Epidermal melanocyte (primary cell): ENCODE data around the gene RNASE8.

Source experiments
- DNase-seq: peaks from one replicate; pipeline ENCODE4 v3.0.0; 2011; ENCODE audit warnings: low spot score; ENCODE audit not compliant: insufficient read length

Gene RNASE8

DNA sequence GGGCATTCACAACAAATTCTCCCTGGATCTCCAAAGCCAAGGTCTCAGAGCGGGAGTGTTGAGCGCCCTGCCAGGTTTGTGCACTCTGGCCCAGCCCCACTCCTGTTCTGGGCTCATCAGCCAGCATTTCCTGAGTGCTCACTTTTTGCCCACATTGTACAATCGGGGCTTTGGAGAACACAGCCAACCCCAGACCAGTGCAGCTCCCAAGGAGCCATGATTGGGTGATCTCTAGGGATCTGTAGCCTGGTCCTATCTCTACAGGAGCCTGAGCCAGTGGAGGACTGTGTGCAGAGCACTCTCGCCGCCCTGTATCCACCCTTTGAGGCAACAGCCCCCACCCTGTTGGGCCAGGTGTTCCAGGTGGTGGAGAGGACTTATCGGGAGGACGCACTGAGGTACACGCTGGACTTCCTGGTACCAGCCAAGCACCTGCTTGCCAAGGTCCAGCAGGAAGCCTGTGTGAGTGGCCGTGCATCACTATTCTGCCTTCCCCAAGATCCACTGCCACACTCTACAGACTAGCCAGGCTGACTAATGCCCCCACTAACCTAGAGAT, 15.2 kb downstream of the RNASE8 start:
- DNase-seq = no peak

GRCh38 chr14:21073921-21074320, 16.3 kb downstream of the RNASE8 start:
- no peak for DNase-seq

- no peak for DNase-seq
These were observed 17.0 kb downstream of the RNASE8 start for GRCh38 chr14:21074398-21075272.

GRCh38 chr14:21075719-21076437, 18.3 kb downstream of the RNASE8 start:
- no peak for DNase-seq

GRCh38 chr14:21077672-21078071, 20.1 kb downstream of the RNASE8 start:
- DNase-seq = no peak

GRCh38 chr14:21078287-21078686, 20.7 kb downstream of the RNASE8 start:
- DNase-seq = no peak

GRCh38 chr14:21078726-21079125, 21.1 kb downstream of the RNASE8 start:
- no peak for DNase-seq

DNA sequence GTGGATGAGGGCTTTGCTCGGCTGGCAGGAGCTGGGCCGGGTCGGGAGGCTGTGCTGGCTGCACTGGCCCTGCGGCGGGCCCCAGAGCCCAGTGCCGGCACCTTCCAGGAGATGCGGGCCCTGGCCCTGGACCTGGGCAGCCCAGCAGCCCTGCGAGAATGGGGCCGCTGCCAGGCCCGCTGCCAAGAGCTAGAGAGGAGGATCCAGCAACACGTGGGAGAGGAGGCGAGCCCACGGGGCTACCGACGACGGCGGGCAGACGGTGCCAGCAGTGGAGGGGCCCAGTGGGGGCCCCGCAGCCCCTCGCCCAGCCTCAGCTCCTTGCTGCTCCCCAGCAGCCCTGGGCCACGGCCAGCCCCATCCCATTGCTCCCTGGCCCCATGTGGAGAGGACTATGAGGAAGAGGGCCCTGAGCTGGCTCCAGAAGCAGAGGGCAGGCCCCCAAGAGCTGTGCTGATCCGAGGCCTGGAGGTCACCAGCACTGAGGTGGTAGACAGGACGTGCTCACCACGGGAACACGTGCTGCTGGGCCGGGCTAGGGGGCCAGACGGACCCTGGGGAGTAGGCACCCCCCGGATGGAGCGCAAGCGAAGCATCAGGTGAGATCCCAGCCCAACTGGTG, 24.0 kb downstream of the RNASE8 start:
- no peak for DNase-seq

DNA sequence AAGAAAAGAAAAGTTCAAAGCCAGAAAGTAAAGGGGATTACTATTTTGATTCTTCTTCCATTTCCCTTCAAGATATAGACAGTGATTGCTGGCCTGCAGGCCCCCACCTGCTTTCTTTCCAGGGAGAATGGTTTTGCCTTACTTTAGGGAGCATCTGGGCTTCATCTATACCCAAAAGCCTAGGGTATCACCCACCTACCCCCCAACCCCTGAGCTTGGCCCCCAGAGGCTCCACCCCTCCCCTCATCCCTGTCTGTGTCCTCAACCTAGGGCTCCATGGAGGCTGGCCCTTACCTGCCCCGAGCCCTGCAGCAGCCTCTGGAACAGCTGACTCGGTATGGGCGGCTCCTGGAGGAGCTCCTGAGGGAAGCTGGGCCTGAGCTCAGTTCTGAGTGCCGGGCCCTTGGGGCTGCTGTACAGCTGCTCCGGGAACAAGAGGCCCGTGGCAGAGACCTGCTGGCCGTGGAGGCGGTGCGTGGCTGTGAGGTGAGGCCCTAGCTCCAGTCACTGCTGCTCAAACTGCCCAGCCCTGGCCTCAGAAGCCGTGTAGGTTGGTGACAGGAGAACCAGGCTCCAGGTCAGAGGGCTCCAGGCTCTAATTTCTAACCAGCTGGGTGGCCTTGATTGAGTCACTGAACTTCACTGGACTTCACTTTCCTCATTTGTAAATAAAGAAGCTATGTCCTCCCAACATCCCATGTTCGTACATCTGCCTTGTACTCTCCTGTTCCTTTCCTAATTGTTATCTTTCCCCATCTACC, 26.1 kb downstream of the RNASE8 start:
- no peak for DNase-seq

- no peak for DNase-seq
These were observed 26.8 kb downstream of the RNASE8 start for GRCh38 chr14:21084396-21084795.

- no peak for DNase-seq
These were observed 27.6 kb downstream of the RNASE8 start for GRCh38 chr14:21084998-21085853.

- no peak for DNase-seq
These were observed 29.3 kb downstream of the RNASE8 start for GRCh38 chr14:21086908-21087293.

DNA sequence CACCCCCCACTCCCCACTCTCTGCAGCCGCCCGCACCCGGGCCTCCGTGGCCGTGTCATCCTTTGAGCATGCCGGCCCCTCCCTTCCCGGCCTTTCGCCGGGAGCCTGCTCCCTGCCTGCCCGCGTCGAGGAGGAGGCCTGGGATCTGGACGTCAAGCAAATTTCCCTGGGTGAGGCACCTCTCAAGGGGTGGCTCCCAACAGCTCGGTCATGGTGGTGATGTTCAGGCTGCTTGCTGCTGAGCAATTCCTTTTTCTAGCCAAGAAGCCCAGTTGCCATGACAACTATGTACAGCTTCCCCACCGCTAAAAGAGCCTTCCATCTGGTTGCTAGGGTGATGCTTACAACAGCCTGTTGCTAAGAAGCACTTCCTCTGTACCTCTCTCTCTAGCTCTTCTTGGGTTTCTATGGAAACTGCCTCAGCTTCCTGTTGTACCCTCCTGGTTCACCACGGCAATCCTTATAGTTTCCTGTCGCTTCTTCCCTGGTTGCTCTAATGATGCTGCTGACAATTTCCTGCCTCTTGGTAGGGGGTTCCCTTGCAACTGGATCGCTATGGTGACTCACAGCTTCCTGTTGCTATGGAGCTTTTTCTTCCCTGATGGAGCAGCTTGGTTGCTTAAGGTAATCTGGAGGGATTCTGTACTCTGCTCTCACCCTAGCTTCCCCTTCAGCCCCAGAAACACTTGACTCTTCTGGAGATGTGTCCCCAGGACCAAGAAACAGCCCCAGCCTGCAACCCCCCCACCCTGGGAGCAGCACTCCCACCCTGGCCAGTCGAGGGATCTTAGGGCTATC, 29.9 kb downstream of the RNASE8 start:
- no peak for DNase-seq

DNA sequence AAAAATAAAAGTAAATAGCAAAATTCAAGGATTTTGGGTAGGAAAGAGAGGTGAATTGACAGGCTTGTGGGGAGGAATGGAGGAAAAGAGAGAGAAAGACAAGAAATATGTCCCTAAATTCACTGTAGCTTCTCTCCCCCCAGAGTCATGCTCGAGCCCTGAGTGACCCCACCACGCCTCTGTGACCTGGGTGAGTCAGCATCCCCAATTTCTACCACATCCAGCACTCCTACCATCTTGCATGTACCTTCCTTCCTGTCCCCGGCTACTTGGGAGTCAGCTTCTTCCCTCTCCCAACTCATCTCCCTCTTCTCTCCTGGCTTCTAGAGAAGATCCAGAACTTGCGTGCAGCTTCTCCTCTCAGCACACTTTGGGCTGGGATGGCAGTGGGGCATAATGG, 31.1 kb downstream of the RNASE8 start:
- DNase-seq = no peak

DNA sequence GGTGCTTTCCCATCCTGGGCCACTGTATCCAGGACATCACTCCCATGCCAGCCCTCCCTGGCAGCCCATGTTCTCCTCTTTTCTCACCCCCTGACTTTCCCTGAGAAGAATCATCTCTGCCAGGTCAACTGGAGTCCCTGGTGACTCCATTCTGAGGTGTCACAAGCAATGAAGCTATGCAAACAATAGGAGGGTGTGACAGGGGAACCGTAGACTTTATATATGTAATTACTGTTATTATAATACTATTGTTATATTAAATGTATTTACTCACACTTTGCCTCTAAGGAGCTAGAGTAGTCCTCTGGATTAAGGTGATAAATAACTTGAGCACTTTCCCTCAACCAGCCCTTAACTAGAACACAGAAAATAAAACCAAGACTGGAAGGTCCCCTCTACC, 31.6 kb downstream of the RNASE8 start:
- DNase-seq = no peak

DNA sequence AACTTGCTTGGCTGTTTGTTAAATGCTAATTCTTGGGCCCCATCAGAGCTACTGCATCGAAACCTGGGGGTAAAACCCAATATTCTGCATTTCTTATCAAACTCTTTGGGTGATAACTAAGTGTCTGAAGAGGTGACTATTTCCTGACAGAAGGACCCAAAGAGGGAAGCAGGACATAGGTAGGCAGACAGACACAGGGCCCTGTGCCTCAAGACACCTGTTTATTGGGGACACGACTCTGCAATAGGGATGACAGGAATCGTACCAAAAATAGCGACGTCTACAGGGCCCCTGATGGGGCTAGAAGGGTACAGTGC, 32.2 kb downstream of the RNASE8 start:
- DNase-seq = no peak

- no peak for DNase-seq
These were observed 32.7 kb downstream of the RNASE8 start for GRCh38 chr14:21090194-21090939.

DNA sequence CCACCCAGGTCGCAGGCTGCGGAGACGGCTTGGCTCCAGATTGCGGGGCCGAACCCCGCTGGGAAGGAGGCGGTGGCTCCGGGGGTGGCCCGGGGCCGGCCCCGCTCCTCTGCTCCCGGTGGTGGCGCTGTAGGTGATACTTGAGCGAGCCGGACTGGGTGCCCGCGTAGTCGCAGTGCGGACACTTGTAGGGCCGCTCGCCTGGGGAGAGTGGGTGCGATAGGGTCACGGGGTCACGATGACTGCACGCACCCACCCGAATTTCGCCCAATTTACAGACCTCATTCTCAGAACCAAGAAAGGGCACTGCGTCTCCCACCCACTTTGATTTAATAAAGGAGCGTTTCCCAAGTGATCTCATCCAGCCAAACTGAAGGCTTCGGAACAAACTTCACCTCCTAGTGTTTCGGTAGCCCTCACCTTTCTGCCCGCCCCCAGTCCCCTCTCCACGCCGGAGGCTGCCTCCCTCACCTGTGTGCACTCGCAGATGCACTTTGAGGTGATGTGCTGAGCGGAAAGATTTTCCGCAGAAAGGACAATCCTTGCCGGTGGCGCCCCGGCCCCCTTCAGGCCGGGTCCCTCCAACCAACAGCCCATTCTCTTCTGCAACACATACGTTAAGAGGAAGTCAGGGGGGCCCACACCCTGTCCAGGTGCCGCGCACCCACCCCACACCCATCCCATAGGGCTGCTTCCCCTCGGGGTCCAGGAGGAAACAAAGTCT, 33.5 kb downstream of the RNASE8 start:
- DNase-seq = no peak
